Astrocyte (in vitro differentiated cells and primary cell): ENCODE data around the gene SPATA20. TPM values are rescaled to one million over a fixed set of nuclear protein-coding genes. Genes with fewer than 3 reads are reported as not detected.

ENCODE experiments used
- DNase-seq: peaks from one replicate; pipeline ENCODE4 v3.0.0-alpha.2; 2010; ENCODE audit warnings: low read depth
- FAIRE-seq: peaks from 2 replicates; lab custom pipeline; 2011; peaks lifted over from hg19 to GRCh38; lab: Jason Lieb, UNC
- H2AFZ ChIP-seq: 2 replicates; pipeline ENCODE4 v1.6.0; 2012; ENCODE audit warnings: low read depth, low read length, inconsistent platforms
- H3K27ac ChIP-seq: 2 replicates; pipeline ENCODE4 v1.5.1; 2011; ENCODE audit warnings: low read depth, low read length, inconsistent platforms
- H3K27me3 ChIP-seq: 2 replicates; pipeline ENCODE4 v1.6.0; 2011; ENCODE audit warnings: low read length, inconsistent platforms; ENCODE audit not compliant: insufficient read depth
- H3K36me3 ChIP-seq: 2 replicates; pipeline ENCODE4 v1.5.1; 2011; ENCODE audit warnings: low read length, inconsistent platforms; ENCODE audit not compliant: insufficient read depth
- H3K4me1 ChIP-seq: 2 replicates; pipeline ENCODE4 v1.5.1; 2011; ENCODE audit warnings: low read length, inconsistent platforms; ENCODE audit not compliant: insufficient read depth
- H3K4me2 ChIP-seq: 2 replicates; pipeline ENCODE4 v1.6.0; 2012; ENCODE audit warnings: low read length, inconsistent platforms
- H3K4me3 ChIP-seq: 2 replicates; pipeline ENCODE4 v1.5.1; 2011; ENCODE audit warnings: low read depth, mild to moderate bottlenecking, low read length, inconsistent platforms; ENCODE audit not compliant: insufficient read depth
- H3K79me2 ChIP-seq: 2 replicates; pipeline ENCODE4 v1.6.0; 2012; ENCODE audit warnings: mild to moderate bottlenecking, low read length, inconsistent platforms; ENCODE audit not compliant: insufficient read depth
- H3K9ac ChIP-seq: 2 replicates; pipeline ENCODE4 v1.6.0; 2012; ENCODE audit warnings: mild to moderate bottlenecking, low read length, inconsistent platforms
- H3K9me3 ChIP-seq: 2 replicates; pipeline ENCODE4 v1.5.1; 2012; ENCODE audit warnings: low read depth, mild to moderate bottlenecking, low read length, inconsistent platforms; ENCODE audit not compliant: insufficient read depth
- H4K20me1 ChIP-seq: 2 replicates; pipeline ENCODE4 v1.6.0; 2012; ENCODE audit warnings: low read length, inconsistent platforms; ENCODE audit not compliant: insufficient read depth
- H3K27ac Mint-ChIP-seq: one replicate; pipeline ENCODE4 v1.8.0; 2021; ENCODE audit warnings: mild to moderate bottlenecking, mixed read lengths; ENCODE audit not compliant: unreplicated experiment
- H3K27me3 Mint-ChIP-seq: one replicate; pipeline ENCODE4 v1.8.0; 2021; ENCODE audit warnings: low read depth, mixed read lengths; ENCODE audit not compliant: unreplicated experiment
- H3K36me3 Mint-ChIP-seq: one replicate; pipeline ENCODE4 v1.8.0; 2021; ENCODE audit warnings: low read depth, mixed read lengths; ENCODE audit not compliant: unreplicated experiment
- H3K4me1 Mint-ChIP-seq: one replicate; pipeline ENCODE4 v1.8.0; 2021; ENCODE audit warnings: low read depth, mixed read lengths; ENCODE audit not compliant: unreplicated experiment
- H3K4me3 Mint-ChIP-seq: one replicate; pipeline ENCODE4 v1.8.0; 2021; ENCODE audit warnings: mild to moderate bottlenecking, moderate library complexity, mixed read lengths; ENCODE audit not compliant: unreplicated experiment
- H3K9me3 Mint-ChIP-seq: one replicate; pipeline ENCODE4 v1.8.0; 2021; ENCODE audit warnings: mild to moderate bottlenecking, mixed read lengths; ENCODE audit not compliant: unreplicated experiment
- EZH2 ChIP-seq: IDR thresholded peaks from 2 replicates; pipeline ENCODE4 v1.6.1; 2012; ENCODE audit warnings: mild to moderate bottlenecking, low read length, inconsistent platforms; ENCODE audit not compliant: insufficient read depth
- total RNA-seq: library from RNA; stranded (reverse); gene quantifications from 2 replicates; pipeline ENCODE4 v1.2.1, GENCODE V29; 2021
- TF ChIP-seq, protein P1 (sequence below): IDR thresholded peaks from 2 replicates; pipeline ENCODE4 v1.5.1; 2011; ENCODE audit warnings: low read depth, mild to moderate bottlenecking, inconsistent platforms, low read length, moderate library complexity; ENCODE audit not compliant: insufficient read depth

SPATA20 gene
- total RNA-seq, 1 donor from 2014 or later, result 32.0 TPM

DNA sequence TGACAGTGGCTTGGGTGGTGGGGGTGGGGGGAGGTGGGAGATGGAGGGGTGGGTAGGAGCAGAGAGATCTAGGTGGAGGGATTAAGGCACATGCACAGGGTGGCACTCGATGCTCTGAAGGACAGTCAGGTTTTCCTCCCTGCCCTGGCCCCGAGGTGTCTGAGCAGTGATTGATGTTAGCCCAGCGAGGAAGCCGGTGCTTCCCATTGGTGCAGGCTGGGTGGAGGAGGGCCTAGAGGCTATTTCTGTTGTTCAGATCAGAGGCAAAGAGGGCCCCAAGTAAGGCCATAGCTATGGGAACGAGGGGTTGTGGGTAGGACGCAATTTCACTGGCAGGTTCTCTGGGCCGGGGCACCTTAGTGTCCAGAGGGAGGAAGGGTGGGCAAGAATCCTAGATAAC is 36.7 kb downstream of the SPATA20 start:
- Mint-ChIP-seq H3K36me3 (peaks cover 3% of the 10 kb centered on the region), H3K27me3 (peaks cover 68% of the 10 kb centered on the region), H3K27ac (no peak overlapping the region), H3K4me3 (no peak overlapping the region), H3K9me3 (peaks cover 10% of the 10 kb centered on the region), H3K4me1 (peaks cover 2% of the 10 kb centered on the region)
- Histone ChIP-seq H3K9ac (no peak overlapping the region), H3K4me2 (no peak overlapping the region), H3K27me3 (peaks cover 4% of the 10 kb centered on the region), H3K79me2 (no peaks in the 10 kb centered on the region), H2AFZ (no peak overlapping the region), H4K20me1 (no peaks in the 10 kb centered on the region), H3K9me3 (no peaks in the 10 kb centered on the region), H3K4me3 (no peak overlapping the region), H3K27ac (no peak overlapping the region), H3K4me1 (no peaks in the 10 kb centered on the region), H3K36me3 (no peaks in the 10 kb centered on the region)
- TF ChIP-seq, protein P1, sequence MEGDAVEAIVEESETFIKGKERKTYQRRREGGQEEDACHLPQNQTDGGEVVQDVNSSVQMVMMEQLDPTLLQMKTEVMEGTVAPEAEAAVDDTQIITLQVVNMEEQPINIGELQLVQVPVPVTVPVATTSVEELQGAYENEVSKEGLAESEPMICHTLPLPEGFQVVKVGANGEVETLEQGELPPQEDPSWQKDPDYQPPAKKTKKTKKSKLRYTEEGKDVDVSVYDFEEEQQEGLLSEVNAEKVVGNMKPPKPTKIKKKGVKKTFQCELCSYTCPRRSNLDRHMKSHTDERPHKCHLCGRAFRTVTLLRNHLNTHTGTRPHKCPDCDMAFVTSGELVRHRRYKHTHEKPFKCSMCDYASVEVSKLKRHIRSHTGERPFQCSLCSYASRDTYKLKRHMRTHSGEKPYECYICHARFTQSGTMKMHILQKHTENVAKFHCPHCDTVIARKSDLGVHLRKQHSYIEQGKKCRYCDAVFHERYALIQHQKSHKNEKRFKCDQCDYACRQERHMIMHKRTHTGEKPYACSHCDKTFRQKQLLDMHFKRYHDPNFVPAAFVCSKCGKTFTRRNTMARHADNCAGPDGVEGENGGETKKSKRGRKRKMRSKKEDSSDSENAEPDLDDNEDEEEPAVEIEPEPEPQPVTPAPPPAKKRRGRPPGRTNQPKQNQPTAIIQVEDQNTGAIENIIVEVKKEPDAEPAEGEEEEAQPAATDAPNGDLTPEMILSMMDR, result no peak
- no peak for TF ChIP-seq EZH2
- no peak for DNase-seq
- no peak for FAIRE-seq

DNA sequence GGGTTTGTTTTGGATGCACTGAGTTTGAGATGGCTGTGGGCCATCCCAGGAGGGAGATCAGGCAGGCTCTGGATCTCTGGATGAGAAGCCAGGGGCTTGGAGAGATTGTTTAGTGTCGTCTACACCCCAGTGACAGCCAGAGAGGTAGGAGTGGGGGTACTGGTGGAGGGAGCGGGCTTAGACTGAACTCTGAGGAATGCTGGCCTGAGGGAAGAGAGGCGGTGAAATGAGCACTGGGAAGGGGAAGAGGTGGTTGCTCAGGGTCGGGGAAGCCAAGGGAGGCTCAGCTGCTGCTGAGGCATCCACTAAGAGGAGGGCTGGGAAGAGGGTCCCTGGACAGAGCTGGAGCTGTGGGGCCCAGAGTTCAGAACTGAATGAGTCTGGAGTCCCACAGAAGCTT is 37.1 kb downstream of the SPATA20 start:
- no peaks in the 10 kb centered on the region for H3K9me3 ChIP-seq
- no peak overlapping the region for H3K9ac ChIP-seq
- H4K20me1 ChIP-seq, result no peaks in the 10 kb centered on the region
- H3K36me3 ChIP-seq, result no peaks in the 10 kb centered on the region
- H2AFZ ChIP-seq, result no peak overlapping the region
- FAIRE-seq (no peak), DNase-seq (no peak)
- no peaks in the 10 kb centered on the region for H3K4me1 ChIP-seq
- Mint-ChIP-seq H3K36me3 (peaks cover 3% of the 10 kb centered on the region), H3K4me1 (peaks cover 2% of the 10 kb centered on the region), H3K27ac (peak overlapping the region; percentile 36), H3K27me3 (peaks cover 68% of the 10 kb centered on the region), H3K9me3 (peaks cover 10% of the 10 kb centered on the region), H3K4me3 (no peak overlapping the region)
- no peak overlapping the region for H3K4me3 ChIP-seq
- peaks cover under 1% of the 10 kb centered on the region for H3K27me3 ChIP-seq
- TF ChIP-seq EZH2, result no peak
- TF ChIP-seq, protein P1, result no peak
- H3K27ac ChIP-seq, result no peak overlapping the region
- H3K4me2 ChIP-seq, result no peak overlapping the region
- no peaks in the 10 kb centered on the region for H3K79me2 ChIP-seq

DNA sequence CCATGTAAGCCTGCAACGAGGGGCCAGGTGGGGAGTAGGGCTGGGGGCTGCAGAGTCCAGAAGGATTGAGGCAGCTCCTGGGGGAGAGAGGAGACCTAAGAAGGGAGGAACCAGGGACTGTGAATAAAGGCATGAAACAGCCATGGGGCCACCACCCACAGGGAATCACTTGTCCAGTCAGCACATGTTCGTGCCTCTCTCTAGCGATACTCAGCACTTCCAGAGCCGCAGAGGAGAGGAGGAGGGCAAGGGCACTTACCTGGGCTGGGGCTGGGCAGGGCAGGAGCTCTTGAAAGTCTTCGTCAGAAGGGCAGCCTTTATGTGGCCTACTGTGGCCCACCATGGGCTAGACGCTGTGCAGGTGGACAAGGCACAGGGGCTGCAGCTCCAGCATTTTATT is 37.8 kb downstream of the SPATA20 start:
- TF ChIP-seq, protein P1, result no peak
- no peak for TF ChIP-seq EZH2
- Histone ChIP-seq H3K9ac (no peak overlapping the region), H3K4me1 (peaks cover 4% of the 10 kb centered on the region), H3K4me3 (no peak overlapping the region), H3K27ac (no peak overlapping the region), H2AFZ (no peak overlapping the region), H3K9me3 (no peaks in the 10 kb centered on the region), H3K36me3 (no peaks in the 10 kb centered on the region), H3K27me3 (no peaks in the 10 kb centered on the region), H3K79me2 (no peaks in the 10 kb centered on the region), H4K20me1 (no peaks in the 10 kb centered on the region), H3K4me2 (no peak overlapping the region)
- Mint-ChIP-seq H3K9me3 (peaks cover 10% of the 10 kb centered on the region), H3K4me3 (no peak overlapping the region), H3K4me1 (peaks cover 4% of the 10 kb centered on the region), H3K27ac (no peak overlapping the region), H3K27me3 (peaks cover 71% of the 10 kb centered on the region), H3K36me3 (peaks cover 3% of the 10 kb centered on the region)
- FAIRE-seq (no peak), DNase-seq (no peak)
